HepG2 (cell line): ENCODE results near the gene SEMA5B. TPM values are rescaled to one million over a fixed set of nuclear protein-coding genes. Genes with fewer than 3 reads are reported as not detected.

Experiments
- AHDC1 ChIP-seq: sonication (generic); formaldehyde crosslinking; IDR thresholded peaks from 2 replicates; pipeline ENCODE4 v1.5.1; 2020; ENCODE audit warnings: mild to moderate bottlenecking, missing genetic modification reagents, borderline replicate concordance
- DPF2 ChIP-seq: sonication (generic); formaldehyde crosslinking; IDR thresholded peaks from 2 replicates; pipeline ENCODE4 v1.4.0; 2020; ENCODE audit warnings: mild to moderate bottlenecking, low read depth, missing genetic modification reagents, borderline replicate concordance
- FOSL1 ChIP-seq: sonication (generic); formaldehyde crosslinking; IDR thresholded peaks from 2 replicates; pipeline ENCODE4 v1.9.0; 2021; ENCODE audit warnings: missing genetic modification reagents, borderline replicate concordance
- KAT7 ChIP-seq: IDR thresholded peaks from 2 replicates; pipeline ENCODE4 v1.6.1; 2018; ENCODE audit warnings: borderline replicate concordance, missing compliant biosample characterization
- MATR3 ChIP-seq: sonication (generic); formaldehyde crosslinking; IDR thresholded peaks from 2 replicates; pipeline ENCODE4 v1.4.0; 2020; ENCODE audit warnings: missing genetic modification reagents
- NPAS2 ChIP-seq: sonication (generic); formaldehyde crosslinking; IDR thresholded peaks from 2 replicates; pipeline ENCODE4 v1.8.0; 2022; ENCODE audit warnings: mild to moderate bottlenecking, missing genetic modification reagents, borderline replicate concordance
- NR3C1 ChIP-seq: sonication (generic); formaldehyde crosslinking; IDR thresholded peaks from 2 replicates; pipeline ENCODE4 v1.4.0; 2020; ENCODE audit warnings: missing genetic modification reagents
- ZBED4 ChIP-seq: sonication (generic); formaldehyde crosslinking; IDR thresholded peaks from 2 replicates; pipeline ENCODE4 v1.4.0; 2020; ENCODE audit warnings: missing genetic modification reagents, borderline replicate concordance
- ZNF17 ChIP-seq: sonication (generic); formaldehyde crosslinking; IDR thresholded peaks from 2 replicates; pipeline ENCODE4 v1.5.0; 2020; ENCODE audit warnings: mild to moderate bottlenecking, missing genetic modification reagents
- ZNF776 ChIP-seq: sonication (generic); formaldehyde crosslinking; IDR thresholded peaks from 2 replicates; pipeline ENCODE4 v1.4.0; 2020; ENCODE audit warnings: mild to moderate bottlenecking, missing genetic modification reagents
- polyA plus RNA-seq, 8 experiments: library from polyadenylated mRNA; depleted of rRNA in 3 of 8; stranded (reverse) in 7 of 8; unstranded in 1 of 8; fragments of >200 nt; fragmentation: Illumina TruSeq in 4 of 8; extraction: Trizol in 4 of 8; gene quantifications; 2 replicates each; pipeline versions ENCODE4 v1.2.1 to v1.2.3, GENCODE V29; 2011 to 2016; ENCODE audit warnings: low read depth in 4 of 8, missing spikeins in 1 of 8, mixed read lengths in 1 of 8; ENCODE audit not compliant: insufficient read depth in 1 of 8
- total RNA-seq, 5 experiments: library from RNA; depleted of rRNA; stranded (reverse); fragments of >200 nt; fragmentation: Illumina TruSeq; extraction: Trizol; gene quantifications; 2 replicates each; pipeline ENCODE4 v1.2.3, GENCODE V29; 2016; ENCODE audit warnings: low read depth in 1 of 5
- TF ChIP-seq, protein P1 (sequence below): sonication (generic); formaldehyde crosslinking; IDR thresholded peaks from 2 replicates; pipeline ENCODE4 v1.8.1; 2023; ENCODE audit warnings: missing genetic modification reagents, inconsistent platforms, borderline replicate concordance
- TF ChIP-seq, protein P2 (sequence below): sonication (generic); formaldehyde crosslinking; IDR thresholded peaks from 2 replicates; pipeline ENCODE4 v1.8.0; 2022; ENCODE audit warnings: missing genetic modification reagents, mild to moderate bottlenecking, inconsistent platforms, borderline replicate concordance

The SEMA5B gene
- total and polyA plus RNA-seq, 2 of the 13 experiments (the other 11 are each of a cell fraction or from before 2014, with no cell fraction given), result not detected

- peak; percentile 56; the same call in 1 of the 2 replicates for TF ChIP-seq ZBED4 (CRISPR knock-in tag)
- no peak for TF ChIP-seq DPF2 (CRISPR knock-in tag)
- TF ChIP-seq ZNF776 (CRISPR knock-in tag), result peak; percentile 42; the same call in 1 of the 2 replicates
- peak; percentile 31; the same call in 1 of the 2 replicates for TF ChIP-seq FOSL1 (CRISPR knock-in tag)
- TF ChIP-seq, protein P1, sequence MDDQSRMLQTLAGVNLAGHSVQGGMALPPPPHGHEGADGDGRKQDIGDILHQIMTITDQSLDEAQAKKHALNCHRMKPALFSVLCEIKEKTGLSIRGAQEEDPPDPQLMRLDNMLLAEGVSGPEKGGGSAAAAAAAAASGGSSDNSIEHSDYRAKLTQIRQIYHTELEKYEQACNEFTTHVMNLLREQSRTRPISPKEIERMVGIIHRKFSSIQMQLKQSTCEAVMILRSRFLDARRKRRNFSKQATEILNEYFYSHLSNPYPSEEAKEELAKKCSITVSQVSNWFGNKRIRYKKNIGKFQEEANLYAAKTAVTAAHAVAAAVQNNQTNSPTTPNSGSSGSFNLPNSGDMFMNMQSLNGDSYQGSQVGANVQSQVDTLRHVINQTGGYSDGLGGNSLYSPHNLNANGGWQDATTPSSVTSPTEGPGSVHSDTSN, result no peak
- TF ChIP-seq, protein P2, sequence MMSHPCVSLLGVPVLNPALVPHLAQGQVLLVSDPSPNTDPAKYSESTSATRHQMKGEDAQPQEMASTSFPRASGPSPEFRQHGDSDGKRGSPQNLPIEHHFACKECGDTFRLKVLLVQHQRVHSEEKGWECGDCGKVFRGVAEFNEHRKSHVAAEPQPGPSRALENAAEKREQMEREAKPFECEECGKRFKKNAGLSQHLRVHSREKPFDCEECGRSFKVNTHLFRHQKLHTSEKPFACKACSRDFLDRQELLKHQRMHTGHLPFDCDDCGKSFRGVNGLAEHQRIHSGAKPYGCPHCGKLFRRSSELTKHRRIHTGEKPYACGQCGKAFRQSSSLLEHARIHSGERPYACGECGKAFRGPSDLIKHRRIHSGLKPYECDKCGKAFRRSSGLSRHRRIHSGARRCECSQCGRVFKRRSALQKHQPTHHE (CRISPR knock-in tag), result peak; percentile 86; the same call in 1 of the 2 replicates
- no peak for TF ChIP-seq NR3C1 (CRISPR knock-in tag)
- TF ChIP-seq MATR3 (CRISPR knock-in tag), result no peak
- no peak for TF ChIP-seq NPAS2 (CRISPR knock-in tag)
- peak; percentile 78 for TF ChIP-seq KAT7 (CRISPR knock-in tag)
- no peak for TF ChIP-seq AHDC1 (CRISPR knock-in tag)
- no peak for TF ChIP-seq ZNF17
Observed at GRCh38 chr3:123066896-123067688, 39.5 kb upstream of the SEMA5B start, which contains the start of gene PDIA5 (continued).
